ENCODE results near the gene ACAP3.
A peak's percentile ranks its signal among the peaks of the same experiment; 100 is the strongest.

ACAP3 gene

DNA sequence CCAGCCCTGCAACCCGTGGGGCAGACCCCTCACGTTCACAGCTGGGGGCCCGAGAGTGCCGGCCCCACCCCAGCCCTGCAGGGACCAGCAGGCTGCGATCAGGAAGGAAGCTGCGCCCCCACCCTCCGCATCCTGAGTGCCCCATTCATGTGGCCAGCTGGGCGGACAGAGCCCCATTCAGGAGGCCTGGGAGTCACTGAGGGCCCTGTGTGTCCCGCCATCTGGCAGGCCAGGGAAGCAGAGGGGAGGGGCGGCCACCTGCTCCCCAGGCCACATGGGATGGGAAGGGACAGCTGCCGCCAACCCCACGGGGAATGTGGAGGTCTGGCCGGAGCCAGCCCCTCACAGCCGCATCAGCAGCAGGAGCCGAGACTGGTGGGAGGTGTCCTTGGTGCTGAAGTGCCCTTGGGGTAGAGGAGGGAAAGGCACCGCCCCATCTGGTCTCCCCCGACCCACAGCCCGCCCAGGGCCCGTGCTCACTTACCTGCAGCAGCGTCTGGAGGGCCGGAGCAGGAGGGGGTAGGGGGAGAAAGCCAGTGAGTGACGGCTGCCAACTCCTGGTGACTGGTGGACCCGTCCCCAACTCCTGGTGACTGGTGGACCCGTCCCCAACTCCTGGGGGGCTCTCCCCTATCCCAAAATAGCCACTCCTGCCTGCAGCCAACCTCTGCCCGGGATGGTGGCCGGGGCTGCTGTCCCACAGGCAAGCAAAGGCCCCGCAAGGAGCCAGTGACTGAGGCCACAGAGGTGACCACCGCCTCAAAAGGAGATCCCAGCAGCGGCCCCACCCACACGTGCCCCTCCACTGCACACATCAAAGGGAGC lies 8.7 kb downstream of the ACAP3 start:
- DNase-seq = peak; percentile 92

DNA sequence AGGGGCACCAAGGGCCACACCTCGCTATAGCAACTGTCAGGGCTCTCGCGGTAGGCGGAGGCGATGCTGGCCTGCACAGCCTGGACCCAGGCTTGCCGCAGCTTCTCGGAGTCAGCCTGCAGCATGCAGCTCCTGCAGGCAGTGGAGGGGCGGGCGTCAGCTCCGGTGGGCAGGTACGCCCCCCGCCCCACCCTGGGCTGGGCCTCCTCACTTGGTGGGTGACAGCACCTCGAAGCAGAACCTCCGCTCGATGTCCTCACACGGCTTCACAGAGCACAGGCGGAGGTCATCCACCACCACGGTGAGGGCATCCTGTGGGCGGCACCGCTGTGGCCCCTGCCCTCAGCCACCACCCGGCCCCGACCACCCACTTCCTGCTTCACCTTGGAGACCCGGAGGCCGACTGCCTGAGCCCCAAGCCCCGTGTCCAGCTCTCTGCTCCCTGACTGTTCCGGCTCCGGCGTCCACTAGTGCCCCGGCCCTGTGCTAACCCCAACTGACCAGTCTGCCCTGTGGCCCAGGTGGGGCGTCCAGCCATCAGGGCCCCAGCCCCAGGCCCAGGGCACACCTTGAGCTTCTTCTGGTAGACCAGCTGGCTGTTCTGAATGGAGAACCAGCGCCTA lies 9.8 kb downstream of the ACAP3 start:
- no peak for DNase-seq

DNA sequence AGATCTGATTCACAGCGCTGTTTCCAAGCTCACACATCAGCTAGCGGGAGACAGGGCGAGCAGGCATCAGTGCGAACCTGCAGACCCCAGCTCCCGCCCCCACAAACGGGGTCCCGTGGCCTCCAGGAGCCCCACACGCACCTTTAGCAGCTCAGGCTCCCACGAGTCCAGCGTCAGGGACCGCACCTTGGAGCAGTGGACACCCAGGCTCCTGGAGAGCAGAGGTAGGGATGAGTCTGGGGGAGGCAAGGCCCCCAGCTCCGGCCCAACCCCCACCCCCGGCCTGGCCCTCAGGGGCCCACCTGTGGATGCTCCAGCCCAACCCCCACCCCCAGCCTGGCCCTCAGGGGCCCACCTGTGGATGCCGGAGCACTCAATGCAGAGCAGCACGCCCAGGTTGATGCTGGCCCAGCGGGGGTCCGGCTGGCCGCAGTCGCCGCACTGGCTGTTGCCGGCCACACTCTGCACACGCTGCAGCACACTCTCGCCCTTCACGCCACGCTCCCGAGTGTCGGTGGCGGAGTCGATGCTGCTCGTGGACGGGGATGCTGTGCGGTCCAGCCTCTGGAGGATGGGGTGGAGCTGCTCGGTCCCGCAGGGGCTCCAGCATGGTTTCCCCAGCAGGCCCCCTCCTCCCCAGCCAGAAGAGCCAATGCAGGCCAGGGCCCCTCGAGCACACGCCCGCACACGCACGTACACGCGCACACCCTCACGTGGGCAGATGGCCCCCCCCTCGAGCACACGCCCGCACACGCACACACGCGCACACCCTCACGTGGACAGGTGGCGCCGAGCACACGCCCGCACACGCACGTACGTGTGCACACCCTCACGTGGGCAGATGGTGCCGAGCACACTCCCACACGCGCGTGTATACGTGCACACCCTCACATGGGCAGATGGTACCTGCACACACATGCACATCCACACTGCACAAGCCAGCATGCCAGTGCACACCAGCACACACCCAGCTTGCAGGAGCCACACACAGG lies 11.4 kb downstream of the ACAP3 start:
- DNase-seq = no peak

DNA sequence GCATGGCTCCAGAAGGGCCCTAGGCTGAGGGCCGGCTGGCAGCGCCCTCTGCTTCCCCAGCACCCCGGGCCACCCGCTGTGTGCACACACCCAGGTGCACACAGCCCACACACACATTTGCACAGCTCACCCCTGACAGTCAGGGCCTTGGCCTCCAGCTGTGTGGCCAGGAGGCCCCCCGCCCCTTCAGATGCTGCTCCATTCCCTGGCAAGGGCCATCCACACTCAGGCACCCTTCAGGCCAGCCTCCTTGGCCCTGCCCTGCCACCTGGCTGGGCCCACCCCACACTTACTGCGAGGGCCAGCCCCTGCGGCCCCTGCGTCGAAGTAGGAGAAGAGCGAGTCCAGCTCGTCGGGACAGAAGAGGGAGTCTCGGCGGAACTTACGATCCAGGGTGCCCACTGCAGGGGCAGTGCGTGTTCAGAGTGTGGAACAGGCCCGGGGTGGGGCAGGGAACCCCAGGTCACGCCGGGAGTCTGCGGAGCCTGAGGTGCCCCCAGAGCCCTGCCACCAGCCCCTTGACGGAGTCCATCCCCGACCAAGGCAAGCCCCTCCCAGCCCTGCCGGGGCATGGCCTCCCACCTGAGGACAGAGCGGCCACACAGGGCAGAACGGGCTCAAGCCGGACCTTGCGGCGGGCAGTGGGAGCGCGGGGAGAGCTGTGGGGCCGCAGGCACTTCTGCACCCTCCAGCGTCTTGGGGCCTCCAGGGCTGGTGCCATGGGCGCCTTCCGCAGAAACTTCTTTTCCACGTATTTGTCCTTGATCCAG lies 12.4 kb downstream of the ACAP3 start:
- DNase-seq = no peak

DNA sequence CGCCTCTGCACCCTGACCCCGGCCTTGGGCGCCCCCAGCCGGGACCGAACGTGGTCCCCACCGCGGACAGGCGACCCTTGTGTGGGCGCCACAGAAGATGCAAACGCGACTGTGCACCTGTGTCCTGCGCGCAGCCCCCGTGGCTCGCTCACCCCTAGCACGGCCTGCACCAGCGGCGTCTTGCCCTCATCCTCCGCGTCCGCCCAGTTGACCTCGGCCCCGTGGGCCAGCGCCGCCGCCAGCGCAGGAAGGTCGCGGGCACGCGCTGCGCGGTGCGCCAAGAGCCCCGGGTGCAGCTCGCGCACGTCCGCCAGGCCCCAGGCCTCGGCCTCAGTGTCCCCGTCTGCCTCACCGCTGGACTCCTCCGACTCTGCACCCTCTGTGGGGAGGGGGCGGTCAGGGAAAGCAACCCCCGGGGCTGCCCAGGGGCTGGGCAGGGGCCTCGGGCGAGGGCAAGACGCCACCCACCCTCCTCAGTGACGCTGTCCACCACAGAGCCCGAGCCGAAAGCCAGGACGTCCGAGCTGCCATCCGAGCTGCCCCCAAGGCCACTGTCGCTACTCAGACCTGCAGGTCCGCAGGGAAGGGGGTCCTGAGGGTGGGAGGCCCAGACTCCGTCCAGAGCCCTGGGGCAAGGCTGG lies 13.4 kb downstream of the ACAP3 start:
- DNase-seq = no peak

DNA sequence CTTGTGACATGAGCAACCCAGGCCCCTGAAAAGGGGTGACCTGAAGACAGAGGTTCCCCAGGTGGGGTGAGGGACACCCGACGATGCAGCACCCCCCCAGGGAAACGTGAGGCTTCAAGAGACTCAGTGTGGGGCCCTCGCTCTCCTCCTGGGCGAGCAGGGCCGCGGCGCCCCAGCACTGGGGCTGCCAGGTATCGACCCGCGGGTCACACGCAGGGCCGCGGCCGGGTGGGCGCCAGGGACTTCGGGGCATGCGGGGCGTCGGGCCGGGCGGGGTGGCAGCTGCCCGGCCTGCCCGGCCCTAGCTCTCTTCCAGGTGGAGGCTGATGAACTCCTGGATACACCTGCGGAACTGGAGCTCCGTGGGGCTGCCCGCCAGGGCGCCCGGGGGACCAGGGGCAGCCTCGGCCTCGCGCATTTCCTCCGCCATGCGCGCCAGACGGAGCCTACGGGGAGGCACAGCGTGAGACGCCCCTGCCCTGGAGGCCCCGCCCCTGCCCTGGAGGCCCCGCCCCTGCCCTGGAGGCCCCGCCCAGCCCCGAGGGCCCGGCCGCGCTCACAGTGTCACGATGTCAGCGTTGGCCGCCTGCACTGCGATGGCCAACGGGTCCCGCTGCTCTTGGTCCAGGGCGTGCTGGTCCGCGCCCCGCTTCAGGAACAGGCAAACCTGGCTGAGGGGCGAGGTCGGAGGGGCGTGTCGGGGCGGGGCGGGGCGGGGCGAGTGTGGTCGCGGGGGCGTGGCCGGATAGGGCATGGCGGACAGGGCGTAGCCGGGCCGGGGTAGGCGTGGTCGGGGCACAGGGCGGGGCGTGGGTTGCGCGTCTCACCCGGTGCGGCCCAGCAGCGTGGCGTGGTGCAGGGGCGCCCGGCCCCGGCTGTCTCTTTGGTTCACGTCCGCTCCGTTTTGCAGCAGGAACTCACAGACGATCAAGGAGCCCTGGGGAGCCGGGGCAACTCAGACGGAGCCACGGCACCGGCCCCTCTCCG lies 14.2 kb downstream of the ACAP3 start:
- no peak for DNase-seq

DNA sequence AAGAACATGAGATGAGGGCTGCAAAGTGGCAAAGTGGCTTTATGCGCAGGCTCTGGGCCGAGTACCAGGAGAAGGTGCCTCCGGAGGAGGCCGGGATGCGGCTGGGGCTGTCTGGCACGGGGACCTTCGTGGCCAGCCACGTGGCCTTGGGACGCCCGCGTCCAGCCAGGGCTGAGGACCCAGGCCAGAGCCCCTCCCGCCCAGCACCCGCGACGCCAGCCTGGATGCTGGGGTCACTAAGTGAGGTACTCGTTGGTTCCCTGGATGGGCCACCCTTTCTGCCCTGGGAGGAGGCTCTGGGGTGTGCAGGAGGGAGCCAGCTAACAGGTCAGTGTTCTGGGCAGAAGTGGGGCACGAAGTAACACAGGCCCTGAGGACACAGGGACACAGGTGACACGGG lies 14.9 kb downstream of the ACAP3 start:
- DNase-seq = no peak

DNA sequence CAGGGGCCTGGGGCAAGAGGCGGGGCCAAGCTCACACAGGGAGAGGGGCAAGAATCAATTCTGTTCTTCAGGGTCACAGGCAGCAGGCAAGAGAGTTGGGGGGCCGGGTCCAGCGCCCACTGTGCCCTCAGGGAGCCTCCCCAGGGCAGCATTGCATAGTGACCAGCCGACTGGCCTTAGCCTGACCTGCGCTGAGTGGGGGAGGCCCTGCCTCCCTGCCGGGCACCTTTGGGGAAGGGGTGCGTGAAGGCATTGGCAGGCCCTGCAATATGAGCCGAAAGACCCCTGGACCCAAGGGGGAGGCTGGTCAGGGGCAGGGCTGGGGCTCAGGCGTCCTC lies 15.3 kb downstream of the ACAP3 start:
- DNase-seq = no peak

DNA sequence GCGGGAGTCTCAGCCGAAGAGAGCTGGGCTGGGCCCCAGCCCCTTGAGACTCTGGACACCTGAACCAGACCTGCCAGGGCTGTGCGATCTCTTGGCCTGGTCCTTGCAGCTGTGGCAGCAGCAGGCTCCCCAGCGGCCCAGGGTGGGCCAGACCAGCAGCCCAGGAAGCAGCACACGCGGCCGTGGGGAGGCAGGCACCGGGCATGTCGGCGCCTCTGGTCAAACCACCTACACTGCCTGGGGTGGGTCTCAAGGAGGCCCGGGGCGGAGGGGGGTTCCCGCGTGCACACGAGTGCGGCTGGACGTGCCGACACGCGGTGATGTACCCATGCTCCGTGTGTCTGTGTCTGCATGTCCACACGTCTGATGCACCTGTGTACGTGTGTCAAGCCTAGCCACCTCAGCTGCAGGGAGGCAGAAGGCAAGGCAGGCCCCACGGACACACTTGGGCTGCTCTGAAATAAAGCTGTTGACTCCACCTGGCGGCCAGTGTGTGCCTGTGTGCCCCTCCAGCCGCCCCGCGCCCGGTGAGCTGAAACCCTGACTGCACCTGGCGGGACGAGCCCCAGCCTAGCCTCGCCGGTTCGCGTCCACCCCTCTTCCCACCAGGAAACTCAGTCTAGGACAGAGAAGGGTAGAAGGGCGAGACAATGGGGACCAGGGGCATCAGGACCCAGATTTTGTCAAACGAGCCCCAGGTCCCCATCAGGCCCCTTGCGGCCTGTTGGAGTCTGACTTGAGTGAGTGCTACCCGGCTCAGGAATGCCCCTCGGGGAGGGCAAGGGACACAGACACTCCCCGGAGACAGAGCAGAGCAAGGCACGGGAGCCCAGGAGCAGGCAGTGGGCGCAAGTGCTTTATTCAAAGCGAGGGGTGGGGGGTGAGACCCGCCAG lies 15.9 kb downstream of the ACAP3 start:
- no peak for DNase-seq

DNA sequence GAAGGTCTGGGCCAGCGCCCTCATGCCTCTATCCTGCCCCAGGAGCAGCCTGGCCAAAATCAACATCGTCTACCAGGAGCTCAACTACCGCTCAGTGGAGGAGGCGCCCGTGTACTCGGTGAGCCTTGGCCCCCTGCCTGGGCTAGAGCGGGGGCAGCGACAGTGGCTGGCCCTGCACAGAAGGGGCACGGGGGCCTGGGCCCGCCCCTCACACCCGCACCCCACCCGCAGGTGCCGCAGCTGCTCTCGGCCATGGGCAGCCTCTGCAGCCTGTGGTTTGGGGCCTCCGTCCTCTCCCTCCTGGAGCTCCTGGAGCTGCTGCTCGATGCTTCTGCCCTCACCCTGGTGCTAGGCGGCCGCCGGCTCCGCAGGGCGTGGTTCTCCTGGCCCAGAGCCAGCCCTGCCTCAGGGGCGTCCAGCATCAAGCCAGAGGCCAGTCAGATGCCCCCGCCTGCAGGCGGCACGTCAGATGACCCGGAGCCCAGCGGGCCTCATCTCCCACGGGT lies 16.7 kb downstream of the ACAP3 start:
- DNase-seq = no peak

DNA sequence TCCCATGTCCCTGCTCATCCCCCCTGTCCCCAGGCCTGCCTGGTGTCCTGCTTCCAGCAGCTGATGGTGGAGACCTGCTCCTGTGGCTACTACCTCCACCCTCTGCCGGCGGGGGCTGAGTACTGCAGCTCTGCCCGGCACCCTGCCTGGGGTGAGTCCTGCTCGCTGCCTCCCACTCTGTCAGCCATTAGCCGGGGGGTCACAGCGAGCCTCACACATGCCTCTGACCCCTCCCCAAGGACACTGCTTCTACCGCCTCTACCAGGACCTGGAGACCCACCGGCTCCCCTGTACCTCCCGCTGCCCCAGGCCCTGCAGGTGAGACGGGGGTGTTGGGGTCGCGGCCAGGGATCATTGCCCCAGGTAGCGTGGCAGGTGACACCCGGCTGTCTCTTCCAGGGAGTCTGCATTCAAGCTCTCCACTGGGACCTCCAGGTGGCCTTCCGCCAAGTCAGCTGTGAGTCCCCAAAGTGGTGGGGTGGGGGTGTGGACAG lies 17.4 kb downstream of the ACAP3 start:
- DNase-seq = no peak

DNA sequence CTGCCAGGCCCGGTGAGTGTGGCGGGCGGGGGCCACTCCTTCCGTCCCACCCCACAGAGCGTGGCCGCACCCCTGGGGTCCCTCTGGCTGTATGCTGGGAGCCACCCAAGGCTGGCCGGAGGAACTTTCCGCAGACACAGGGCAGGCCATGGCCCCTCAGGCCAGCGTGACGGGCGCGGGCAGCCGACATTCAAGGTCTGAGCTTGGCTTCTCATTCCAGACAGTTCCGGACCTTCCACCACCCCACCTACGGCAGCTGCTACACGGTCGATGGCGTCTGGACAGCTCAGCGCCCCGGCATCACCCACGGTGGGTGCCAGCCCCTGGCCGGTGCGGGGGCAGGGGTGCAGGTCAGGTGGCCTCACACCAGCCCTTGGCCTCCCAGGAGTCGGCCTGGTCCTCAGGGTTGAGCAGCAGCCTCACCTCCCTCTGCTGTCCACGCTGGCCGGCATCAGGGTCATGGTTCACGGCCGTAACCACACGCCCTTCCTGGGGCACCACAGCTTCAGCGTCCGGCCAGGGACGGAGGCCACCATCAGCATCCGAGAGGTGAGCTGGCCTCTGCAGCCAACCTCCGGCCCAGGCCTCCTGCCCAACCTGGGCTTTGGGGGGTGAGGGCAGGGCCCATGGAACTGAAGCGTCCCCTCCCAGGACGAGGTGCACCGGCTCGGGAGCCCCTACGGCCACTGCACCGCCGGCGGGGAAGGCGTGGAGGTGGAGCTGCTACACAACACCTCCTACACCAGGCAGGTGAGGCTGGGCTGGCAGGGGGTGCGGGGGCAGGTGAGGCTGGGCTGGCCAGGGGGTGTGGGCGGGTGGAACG lies 20.2 kb downstream of the ACAP3 start:
- no peak for DNase-seq

DNA sequence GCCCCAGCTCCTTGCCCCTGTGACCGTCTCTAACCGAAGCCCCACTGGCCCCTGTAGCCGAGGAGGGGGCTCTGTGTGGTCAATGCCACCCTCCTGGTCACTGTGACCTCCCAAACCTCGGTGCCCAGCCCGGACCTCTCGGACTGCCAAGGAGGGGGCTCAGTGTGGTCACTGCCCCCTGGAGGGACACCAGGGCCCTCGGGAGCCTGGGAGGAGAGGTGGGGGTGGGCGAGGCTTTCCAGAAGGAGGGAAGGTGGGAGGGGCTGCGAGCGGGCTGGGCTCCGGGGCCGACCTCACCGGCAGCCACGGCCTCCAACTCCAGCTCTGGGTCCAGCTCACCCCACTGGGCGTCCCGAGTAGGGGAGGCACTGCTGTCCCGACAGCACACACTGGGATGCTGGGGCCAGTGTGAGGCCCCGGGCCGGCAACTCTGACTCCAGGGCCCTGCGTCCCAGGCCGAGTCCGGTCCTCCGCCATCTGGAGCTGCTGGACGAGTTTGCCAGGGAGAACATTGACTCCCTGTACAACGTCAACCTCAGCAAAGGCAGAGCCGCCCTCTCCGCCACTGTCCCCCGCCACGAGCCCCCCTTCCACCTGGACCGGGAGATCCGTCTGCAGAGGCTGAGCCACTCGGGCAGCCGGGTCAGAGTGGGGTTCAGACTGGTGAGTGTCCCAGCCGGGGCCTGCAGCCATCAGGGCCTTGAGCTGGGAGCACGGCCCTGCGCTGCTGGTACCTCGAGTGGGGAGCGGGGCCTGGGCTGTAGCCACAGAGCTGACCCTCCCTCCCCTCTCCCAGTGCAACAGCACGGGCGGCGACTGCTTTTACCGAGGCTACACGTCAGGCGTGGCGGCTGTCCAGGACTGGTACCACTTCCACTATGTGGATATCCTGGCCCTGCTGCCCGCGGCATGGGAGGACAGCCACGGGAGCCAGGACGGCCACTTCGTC lies 21.1 kb downstream of the ACAP3 start:
- DNase-seq = no peak

DNA sequence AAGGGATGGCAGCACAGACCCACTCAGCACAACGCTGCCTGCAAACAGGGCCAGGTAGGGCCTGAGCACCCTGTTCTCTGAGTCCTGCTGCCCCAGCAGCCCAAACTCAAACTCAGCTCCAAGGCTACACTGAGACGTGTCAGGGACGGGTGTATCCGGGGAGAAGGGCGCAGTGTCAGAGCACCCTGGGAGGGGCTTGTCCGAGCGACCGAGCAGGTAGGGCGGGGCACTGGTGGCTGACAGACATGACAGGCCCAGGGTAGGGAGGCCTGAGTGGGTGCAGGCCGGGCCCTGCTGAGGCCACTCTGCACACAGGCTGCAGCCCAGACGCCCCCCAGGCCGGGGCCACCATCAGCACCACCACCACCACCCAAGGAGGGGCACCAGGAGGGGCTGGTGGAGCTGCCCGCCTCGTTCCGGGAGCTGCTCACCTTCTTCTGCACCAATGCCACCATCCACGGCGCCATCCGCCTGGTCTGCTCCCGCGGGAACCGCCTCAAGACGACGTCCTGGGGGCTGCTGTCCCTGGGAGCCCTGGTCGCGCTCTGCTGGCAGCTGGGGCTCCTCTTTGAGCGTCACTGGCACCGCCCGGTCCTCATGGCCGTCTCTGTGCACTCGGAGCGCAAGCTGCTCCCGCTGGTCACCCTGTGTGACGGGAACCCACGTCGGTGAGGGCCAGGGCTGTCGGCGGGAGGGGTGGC lies 22.0 kb downstream of the ACAP3 start:
- no peak for DNase-seq

DNA sequence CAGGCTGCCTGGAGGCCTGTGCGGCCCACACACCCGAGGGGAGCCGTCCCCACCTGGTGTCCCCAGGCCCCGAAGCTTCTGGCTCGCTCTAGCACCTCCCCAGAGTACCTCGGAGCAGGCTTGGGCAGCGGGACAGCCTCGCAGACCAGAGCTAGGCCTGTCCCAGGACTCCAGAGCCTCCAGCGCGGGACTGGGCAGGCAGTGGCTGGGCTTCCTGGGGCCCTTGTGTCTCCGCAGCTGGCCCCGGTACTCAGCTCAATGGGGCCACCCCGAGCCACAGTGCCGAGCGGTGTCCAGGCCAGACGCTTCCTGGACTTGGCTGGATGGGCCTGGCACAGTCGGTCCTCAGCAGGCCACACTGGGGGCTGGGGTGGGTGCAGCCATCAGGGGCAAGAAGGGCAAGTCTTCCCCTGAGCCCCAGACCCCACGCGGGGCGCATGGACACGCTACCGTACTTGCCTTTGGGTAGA lies 22.6 kb downstream of the ACAP3 start:
- no peak for DNase-seq
